ENCODE data around the gene DDAH1.

DDAH1 gene

GRCh38 chr1:85386068-85386722 is 78.8 kb downstream of the DDAH1 start:
- DNase-seq: no peak

GRCh38 chr1:85379203-85380136 is 85.5 kb downstream of the DDAH1 start:
- no peak for DNase-seq

GRCh38 chr1:85378534-85378933 is 86.4 kb downstream of the DDAH1 start:
- no peak for DNase-seq

DNA sequence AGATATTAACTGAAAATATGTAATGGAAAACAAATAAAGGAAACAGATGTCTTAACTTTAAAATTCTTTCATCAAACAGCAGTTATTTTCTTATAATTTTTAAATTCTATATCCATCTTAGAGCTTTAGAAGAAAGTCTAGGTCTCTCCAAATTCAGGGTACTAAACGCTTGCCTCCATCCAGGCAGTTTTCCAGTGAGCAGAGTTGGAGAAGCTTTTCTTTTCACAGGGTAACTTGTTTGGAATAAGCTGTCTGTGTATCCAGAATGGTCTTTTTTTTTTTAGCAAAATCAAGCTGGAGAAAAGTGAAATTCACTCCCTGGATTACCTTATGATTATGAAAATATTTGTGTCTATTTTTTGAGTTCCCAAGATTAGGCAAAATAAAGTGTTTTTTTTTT is 88.6 kb downstream of the DDAH1 start:
- DNase-seq: no peak

DNA sequence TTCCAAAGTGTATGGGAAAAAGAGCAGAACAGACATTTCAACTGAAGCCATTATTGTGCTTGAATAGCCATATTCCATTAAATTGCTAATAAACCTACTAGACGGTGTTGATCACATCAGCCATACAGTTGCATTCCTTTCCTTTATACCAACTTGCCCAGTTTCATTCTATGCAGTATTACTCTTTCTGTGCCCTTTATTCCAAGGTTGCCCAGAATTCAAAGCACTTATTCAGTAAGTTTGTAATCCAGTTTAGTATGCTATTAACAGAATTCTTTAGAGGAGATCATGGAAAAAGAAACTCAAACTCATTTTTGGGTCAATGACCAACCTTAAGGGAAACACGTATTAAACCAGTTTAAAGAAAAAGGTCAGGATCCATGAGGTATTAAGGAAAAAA is 89.5 kb downstream of the DDAH1 start:
- no peak for DNase-seq

DNA sequence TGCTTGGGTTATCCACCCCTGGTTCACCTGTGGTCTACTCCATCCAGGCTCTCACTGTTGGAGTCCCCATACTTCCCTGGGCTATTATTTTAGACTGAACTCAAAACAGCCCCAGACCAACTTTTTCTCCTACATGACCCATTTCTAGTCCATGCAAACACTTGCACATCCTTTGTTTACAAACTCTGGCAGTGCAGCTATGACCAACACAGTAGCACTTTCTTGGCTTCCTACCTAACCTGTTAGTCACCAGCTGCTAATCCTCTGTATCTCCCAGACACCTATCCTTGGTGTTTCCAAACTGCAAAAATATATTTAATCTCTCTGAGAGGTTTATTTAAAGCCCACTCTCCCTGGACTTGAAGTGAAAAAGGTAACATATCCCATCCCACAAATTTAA is 90.8 kb downstream of the DDAH1 start:
- DNase-seq: no peak

DNA sequence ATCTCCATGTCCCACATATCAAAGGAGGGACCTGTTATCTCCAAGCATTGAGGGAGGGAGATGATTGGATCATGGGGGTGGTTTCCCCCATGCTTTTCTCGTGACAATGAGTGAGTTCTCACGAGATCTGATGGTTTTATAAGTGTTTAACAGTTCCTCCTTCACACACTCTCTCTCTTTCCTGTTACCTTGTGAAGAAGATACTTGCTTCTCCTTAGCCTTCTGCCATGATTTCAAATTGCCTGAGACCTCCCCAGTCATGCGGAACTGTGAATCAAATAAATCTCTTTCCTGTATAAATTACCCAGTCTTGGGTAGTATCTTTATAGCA is 91.6 kb downstream of the DDAH1 start:
- DNase-seq: no peak

DNA sequence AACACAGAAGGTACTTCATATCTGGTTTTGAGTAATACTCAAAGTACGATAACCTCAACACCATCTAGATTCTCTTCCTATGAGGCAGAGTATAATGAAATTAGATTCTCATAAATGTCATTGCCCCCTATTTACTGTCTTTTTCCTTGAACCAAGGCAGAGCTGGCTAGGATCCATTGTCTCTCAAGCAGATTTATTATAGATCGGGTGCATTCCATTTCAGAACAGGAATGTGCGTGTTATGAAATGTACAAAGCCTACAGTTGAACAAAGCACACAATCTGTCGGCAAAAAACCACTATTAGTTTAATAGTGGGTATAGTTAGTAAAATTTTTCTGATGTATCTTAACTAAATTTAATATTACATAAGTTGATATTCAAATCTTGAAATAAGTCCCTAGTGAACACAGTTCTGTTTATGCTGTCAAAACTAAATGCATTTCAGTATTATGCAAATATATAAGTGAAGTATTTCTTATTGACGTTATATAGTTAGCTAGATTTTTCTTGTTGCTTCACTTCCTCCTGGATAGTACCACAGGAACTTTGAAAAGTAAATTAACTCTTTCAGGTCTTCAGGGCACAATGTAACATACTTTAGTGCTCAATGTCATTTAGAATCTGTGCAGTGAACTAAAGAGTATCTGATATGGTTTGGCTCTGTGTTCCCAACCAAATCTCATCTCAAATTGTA is 92.1 kb downstream of the DDAH1 start:
- no peak for DNase-seq

- no peak for DNase-seq
Measured at GRCh38 chr1:85371021-85371420, 93.9 kb downstream of the DDAH1 start.

GRCh38 chr1:85368073-85368770 is 96.7 kb downstream of the DDAH1 start:
- no peak for DNase-seq

DNA sequence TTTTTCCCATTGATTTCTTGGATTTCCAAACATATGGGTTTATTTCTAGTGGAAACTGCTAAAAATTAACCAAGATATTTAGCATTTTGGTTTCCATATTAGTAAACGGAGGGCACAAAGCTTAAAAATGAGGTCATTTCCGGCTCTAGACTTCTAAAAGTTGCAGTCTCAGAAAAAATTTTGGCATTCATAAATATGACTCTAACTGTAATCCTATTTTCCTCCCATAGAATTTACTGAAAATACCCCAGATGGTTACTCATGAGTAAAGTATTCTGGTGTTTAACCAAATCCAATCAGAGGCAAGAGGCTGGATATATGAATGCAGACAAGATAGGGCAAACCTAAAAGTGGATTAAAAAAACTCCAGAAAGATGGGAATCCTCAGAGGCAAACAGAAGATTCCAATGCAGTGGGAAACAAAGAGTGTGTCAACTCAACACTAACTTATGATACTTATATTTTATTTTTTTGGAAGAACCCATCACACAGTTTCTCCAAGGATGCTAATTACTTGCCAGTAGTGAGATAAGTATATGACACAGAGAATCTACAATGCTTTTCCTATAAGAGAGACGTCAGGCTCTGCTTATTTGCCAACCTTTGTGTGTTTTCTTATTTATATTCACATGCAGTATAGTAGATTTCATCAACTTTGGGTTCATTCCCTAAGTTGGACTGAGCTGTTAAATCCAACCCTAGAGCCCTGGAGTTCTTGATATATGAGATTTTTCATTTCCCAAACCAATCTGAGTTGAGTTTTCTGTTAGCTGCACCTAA is 98.4 kb downstream of the DDAH1 start:
- no peak for DNase-seq

DNA sequence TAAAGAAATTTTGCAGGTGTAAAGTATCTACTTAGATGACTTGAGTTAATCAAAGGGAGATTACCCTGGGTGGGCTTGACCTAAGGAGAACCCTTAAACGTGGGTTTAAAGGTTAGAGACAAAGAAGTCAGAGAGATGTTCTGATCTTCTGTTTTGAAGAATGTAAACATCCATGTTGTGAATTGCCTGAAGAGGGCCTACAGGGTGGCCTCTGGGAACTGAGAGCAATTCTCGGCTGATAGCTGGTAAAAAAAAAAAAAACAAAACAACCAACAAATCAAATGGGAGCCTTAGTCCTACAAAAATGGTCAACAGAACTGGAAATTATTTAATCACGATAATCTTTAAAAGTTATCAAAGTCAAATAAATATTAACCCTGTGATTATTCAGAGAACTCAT is 99.1 kb downstream of the DDAH1 start:
- no peak for DNase-seq

GRCh38 chr1:85363521-85363920 is 101.4 kb downstream of the DDAH1 start:
- no peak for DNase-seq

DNA sequence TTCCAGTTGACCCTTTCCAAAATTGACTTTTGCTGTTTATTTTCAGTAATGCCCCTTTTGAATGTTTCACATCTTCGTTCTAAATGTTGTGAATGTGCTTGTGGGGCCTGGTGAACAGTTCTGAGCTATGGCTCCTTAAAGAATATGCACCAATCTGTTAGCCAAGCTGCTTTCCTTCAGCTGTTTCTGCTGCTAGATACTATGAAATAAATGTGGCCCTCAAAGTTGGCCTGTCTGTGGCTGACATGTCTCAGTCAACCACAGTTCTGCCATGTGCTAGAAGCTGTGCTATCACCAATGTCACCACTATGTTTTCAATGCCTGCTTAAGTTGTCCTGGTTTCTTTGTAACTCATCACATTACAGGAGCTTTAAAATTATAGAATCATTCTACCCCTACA is 101.9 kb downstream of the DDAH1 start:
- DNase-seq: no peak

DNA sequence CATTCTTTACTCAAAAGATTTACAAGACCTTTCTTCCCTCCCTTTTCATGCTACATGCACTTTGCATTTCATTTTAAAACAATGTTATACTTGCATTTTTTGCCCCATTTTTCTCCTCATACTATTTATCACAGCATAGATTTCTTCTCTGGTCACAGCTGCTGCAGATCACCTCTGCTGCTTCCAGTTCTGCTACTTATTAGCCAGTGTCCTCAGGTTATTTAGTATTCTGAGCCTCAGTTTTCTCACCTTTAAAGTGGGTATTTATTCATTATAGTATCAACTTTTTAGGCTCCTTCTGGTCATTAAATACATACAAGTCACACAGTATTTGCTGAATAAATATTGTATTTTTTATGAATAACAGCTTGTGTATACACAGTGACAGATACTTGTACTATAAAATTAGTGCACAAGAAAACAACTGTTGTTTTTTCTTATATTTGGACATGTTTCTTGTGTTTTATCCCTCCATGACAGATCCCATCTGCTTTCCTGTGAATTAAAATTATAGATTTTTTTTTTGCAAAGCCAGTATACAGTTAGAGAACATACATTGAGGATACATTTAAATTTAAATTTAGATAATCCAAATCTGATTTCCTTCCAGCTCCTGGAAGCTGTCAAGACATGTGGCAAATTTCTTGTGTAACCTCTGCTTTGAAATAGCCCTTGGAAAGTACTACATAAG is 103.2 kb downstream of the DDAH1 start:
- DNase-seq: no peak

DNA sequence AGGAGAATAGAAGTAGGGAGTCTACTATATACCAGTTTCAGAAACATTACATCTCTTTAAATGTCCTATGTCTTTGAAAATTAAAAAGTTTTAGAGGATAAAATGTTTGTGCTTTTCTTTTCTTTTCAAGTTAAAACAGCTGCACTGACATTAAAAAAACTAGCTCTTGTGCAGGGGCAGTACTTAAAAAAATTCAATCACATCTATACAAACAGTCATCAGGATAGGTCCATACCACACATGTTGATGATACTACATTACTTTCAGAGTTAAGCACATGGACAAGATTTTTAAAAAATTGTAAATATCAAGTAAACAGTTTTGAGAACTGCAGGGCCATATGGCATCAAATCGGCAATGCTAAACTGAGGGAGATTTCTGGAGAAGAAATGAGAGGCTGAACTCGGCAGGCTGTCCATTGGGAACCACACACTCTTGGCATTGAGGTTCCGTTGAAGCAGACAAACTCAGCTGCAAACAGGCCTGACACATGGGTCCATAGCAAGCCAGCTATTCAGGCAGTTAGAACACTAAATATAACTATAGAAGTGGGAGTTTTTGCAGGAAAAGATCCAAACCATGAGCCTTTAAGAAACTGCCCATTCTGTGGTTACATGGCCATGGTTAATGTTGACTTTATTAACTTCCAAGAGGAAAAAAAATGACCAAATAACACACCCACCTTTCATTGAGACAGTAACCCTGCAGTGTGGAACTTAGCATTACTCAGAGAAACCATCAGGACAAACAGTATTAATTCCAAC is 104.0 kb downstream of the DDAH1 start:
- DNase-seq: no peak

GRCh38 chr1:85359874-85360721 is 104.9 kb downstream of the DDAH1 start:
- no peak for DNase-seq

GRCh38 chr1:85358702-85359438 is 106.1 kb downstream of the DDAH1 start:
- no peak for DNase-seq

DNA sequence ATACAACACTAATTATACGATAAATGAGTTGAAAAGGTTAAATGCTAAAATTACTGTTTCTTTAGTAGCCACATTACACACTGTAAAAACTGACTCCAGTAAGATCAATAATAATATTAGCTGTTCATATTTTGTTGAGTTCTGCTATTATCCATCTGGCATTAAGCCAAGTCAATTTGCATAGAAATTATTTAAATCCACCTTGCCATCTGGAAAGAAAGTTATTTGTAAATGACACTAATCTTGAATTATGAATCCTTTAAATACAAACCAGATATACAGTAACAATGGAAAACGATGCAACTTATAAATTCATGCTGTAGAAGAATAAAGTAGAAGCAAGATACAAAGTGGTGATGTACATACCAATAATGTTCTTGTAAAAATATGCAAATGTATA is 107.1 kb downstream of the DDAH1 start:
- DNase-seq: no peak
